GM12878 (cell line): Measurements from ENCODE around the gene FKBP8. TPM values are rescaled to one million over a fixed set of nuclear protein-coding genes. Genes with fewer than 3 reads are reported as not detected.

Source experiments
- ATAC-seq: fragments of 200-7000 bp; cut with Tn5 transposase; 3 replicates; pipeline ENCODE4 v1.9.1; 2020; ENCODE audit warnings: mild to moderate bottlenecking, moderate library complexity
- BruUV-seq: library from RNA; stranded (reverse); fragments of 400-500 nt; replicated peaks from 2 replicates; lab custom pipeline; 2021; lab: Mats Ljungman, UMichigan
- CTCF ChIA-PET: fragments of 300-600 bp; sonication (Branson Sonifier 250); formaldehyde crosslinking; extraction: SDS; loops from one replicate; lab custom pipeline; 2021; ENCODE audit warnings: inconsistent platforms; lab: Yijun Ruan, JAX
- POLR2A ChIA-PET: fragments of 350-600 bp; formaldehyde crosslinking; extraction: SDS; loops from one replicate; lab custom pipeline; 2021; ENCODE audit warnings: inconsistent platforms; lab: Charles Lee
- RAD21 ChIA-PET: fragments of 300-600 bp; sonication (Branson Sonifier 250); formaldehyde crosslinking; loops from one replicate; lab custom pipeline; 2023; ENCODE audit warnings: antibody characterized with exemption; ENCODE audit not compliant: unreplicated experiment; lab: Charles Lee
- SMC1A ChIA-PET: fragments of 300-600 bp; sonication (Branson Sonifier 250); formaldehyde crosslinking; loops from one replicate; lab custom pipeline; 2023; ENCODE audit not compliant: unreplicated experiment, uncharacterized antibody; lab: Charles Lee
- DNase-seq: peaks from one replicate; pipeline ENCODE4 v3.0.0-alpha.2; 2011; ENCODE audit warnings: low read depth, low spot score
- FAIRE-seq: peaks from 3 replicates; lab custom pipeline; 2011; peaks lifted over from hg19 to GRCh38; lab: Jason Lieb, UNC
- H2AFZ ChIP-seq: 2 replicates; pipeline ENCODE4 v1.6.0; 2011; ENCODE audit warnings: low read depth, low read length, control low read depth; ENCODE audit not compliant: control insufficient read depth
- H3K27ac ChIP-seq: 2 replicates; pipeline ENCODE4 v1.5.1; 2011; ENCODE audit warnings: control low read depth; ENCODE audit not compliant: control insufficient read depth, insufficient read depth
- H3K27me3 ChIP-seq, 2 experiments: replicated peaks in 1 of 2; 2 replicates each; pipeline versions ENCODE4 v1.6.0 to v1.6.1; 2011; ENCODE audit warnings: low read length in 1 of 2; ENCODE audit not compliant: control insufficient read depth in 2 of 2, insufficient read depth in 2 of 2
- H3K36me3 ChIP-seq, 2 experiments: 2 replicates each; pipeline ENCODE4 v1.5.1; 2011; ENCODE audit warnings: low read length in 1 of 2; ENCODE audit not compliant: control insufficient read depth in 2 of 2, insufficient read depth in 2 of 2
- H3K4me1 ChIP-seq: 2 replicates; pipeline ENCODE4 v1.6.1; 2011; ENCODE audit warnings: mild to moderate bottlenecking, low read length, moderate library complexity, mixed read lengths; ENCODE audit not compliant: control insufficient read depth, insufficient read depth
- H3K4me2 ChIP-seq: 2 replicates; pipeline ENCODE4 v1.6.0; 2011; ENCODE audit warnings: control low read depth; ENCODE audit not compliant: control insufficient read depth, insufficient read depth
- H3K4me3 ChIP-seq: fragments of 200-600 bp; sonication (generic); 2 replicates; pipeline ENCODE4 v1.5.1; 2016
- H3K79me2 ChIP-seq: 2 replicates; pipeline ENCODE4 v1.6.0; 2011; ENCODE audit warnings: low read length; ENCODE audit not compliant: control insufficient read depth, insufficient read depth
- H3K9ac ChIP-seq: 2 replicates; pipeline ENCODE4 v1.8.0; 2011; ENCODE audit warnings: low read length, control low read depth, mixed read lengths; ENCODE audit not compliant: control insufficient read depth, insufficient read depth
- H3K9me3 ChIP-seq: replicated peaks from 3 replicates; pipeline ENCODE4 v1.5.1; 2011; ENCODE audit warnings: mild to moderate bottlenecking, low read length; ENCODE audit not compliant: control insufficient read depth, insufficient read depth
- H4K20me1 ChIP-seq: 2 replicates; pipeline ENCODE4 v1.6.0; 2011; ENCODE audit not compliant: control insufficient read depth, insufficient read depth
- CUX1 ChIP-seq: IDR thresholded peaks from 2 replicates; pipeline ENCODE4 v1.6.1; 2012; ENCODE audit warnings: improper control_type of control experiment, low read depth, low read length; ENCODE audit not compliant: insufficient replicate concordance
- E2F4 ChIP-seq: IDR thresholded peaks from 2 replicates; pipeline ENCODE4 v1.6.1; 2012; ENCODE audit warnings: low read depth, low read length, improper control_type of control experiment
- EED ChIP-seq: sonication (generic); IDR thresholded peaks from 2 replicates; pipeline ENCODE4 v1.6.1; 2016; ENCODE audit warnings: antibody characterized with exemption, low read depth
- MYB ChIP-seq: fragments of 150-350 bp; IDR thresholded peaks from 2 replicates; pipeline ENCODE4 v1.6.1; 2014; ENCODE audit warnings: mild to moderate bottlenecking, low read depth, low read length, borderline replicate concordance
- MYC ChIP-seq: IDR thresholded peaks from 2 replicates; pipeline ENCODE4 v1.6.1; 2011; ENCODE audit warnings: mild to moderate bottlenecking, low read length, moderate library complexity, inconsistent platforms; ENCODE audit not compliant: insufficient read depth, insufficient replicate concordance, insufficient read length, severe bottlenecking
- NRF1 ChIP-seq: conservative IDR thresholded peaks from 2 replicates; pipeline ENCODE4 v1.6.1; 2011; ENCODE audit warnings: mild to moderate bottlenecking, low read depth, low read length, improper control_type of control experiment
- PAX8 ChIP-seq: fragments of 450-650 bp; IDR thresholded peaks from 2 replicates; pipeline ENCODE4 v1.6.1; 2017; ENCODE audit warnings: mild to moderate bottlenecking, moderate library complexity
- RCOR1 ChIP-seq: conservative IDR thresholded peaks from 2 replicates; pipeline ENCODE4 v1.6.1; 2012; ENCODE audit warnings: low read depth, low read length, improper control_type of control experiment
- SMAD1 ChIP-seq: fragments of 450-650 bp; IDR thresholded peaks from 2 replicates; pipeline ENCODE4 v1.6.1; 2018; ENCODE audit warnings: mild to moderate bottlenecking, low read depth; ENCODE audit not compliant: partially characterized antibody
- SPI1 ChIP-seq: IDR thresholded peaks from 2 replicates; pipeline ENCODE4 v1.6.1; 2011; ENCODE audit warnings: low read depth, mild to moderate bottlenecking, low read length, moderate library complexity, borderline replicate concordance; ENCODE audit not compliant: insufficient read depth
- ZBTB40 ChIP-seq: fragments of 450-650 bp; IDR thresholded peaks from 2 replicates; pipeline ENCODE4 v1.6.1; 2016; ENCODE audit warnings: mild to moderate bottlenecking, moderate library complexity, borderline replicate concordance
- ZSCAN29 ChIP-seq: fragments of 450-650 bp; IDR thresholded peaks from 2 replicates; pipeline ENCODE4 v1.6.1; 2017; ENCODE audit warnings: mild to moderate bottlenecking, moderate library complexity
- WGBS: methylation state at CpG from one replicate; pipeline ENCODE4 v1.1.6; 2016; ENCODE audit warnings: low lambda C conversion rate; ENCODE audit not compliant: insufficient replicate concordance, insufficient coverage; ENCODE audit errors: missing lambda C conversion rate; 5-methylcytosine and 5-hydroxymethylcytosine counted together
- in situ Hi-C: fragments of 300-500 bp; cut with MboI; formaldehyde crosslinking; loops from 9 replicates; pipeline ENCODE4 v1.14.3; 2018; ENCODE audit warnings: mixed read lengths
- intact Hi-C: fragments of 100-400 bp; cut with micrococcal nuclease; formaldehyde crosslinking; loops from one replicate; pipeline ENCODE4 v1.14.2; 2022; ENCODE audit not compliant: unreplicated experiment
- polyA plus RNA-seq, 11 experiments: library from polyadenylated mRNA; depleted of rRNA in 4 of 11; unstranded in 6 of 11; stranded (reverse) in 5 of 11; fragments of >200 nt; fragmentation: Nextera tagmentation in 4 of 11; fragmentation: Illumina TruSeq in 1 of 11; extraction: Ambion mirVana in 4 of 11; extraction: Trizol in 1 of 11; gene quantifications; 1 replicate in 1 of 11; 2 replicates in 10 of 11; pipeline versions ENCODE4 v1.2.1 to v1.2.3, GENCODE V29; 2011 to 2016; ENCODE audit warnings: inconsistent platforms in 2 of 11, missing spikeins in 2 of 11, low read depth in 1 of 11
- total RNA-seq, 4 experiments: library from RNA; depleted of rRNA in 3 of 4; stranded (reverse); fragments of >200 nt in 3 of 4; fragmentation: Illumina TruSeq in 1 of 4; extraction: Trizol in 1 of 4; gene quantifications; 2 replicates each; pipeline versions ENCODE4 v1.2.1 to v1.2.3, GENCODE V29; 2013 to 2021

FKBP8 gene
- total and polyA plus RNA-seq, 10 of the 15 experiments (the other 5 are each of a cell fraction or from before 2014, with no cell fraction given) = 0.13 to 205 (median 95.4) TPM

GRCh38 chr19:18574691-18575291, 31.4 kb upstream of the FKBP8 start:
- Histone ChIP-seq H3K9ac (no peak overlapping the region), H3K4me1 (peaks cover 11% of the 10 kb centered on the region; the same call in 1 of the 2 replicates), H3K36me3 (peaks cover 11 to 21% of the 10 kb centered on the region in 2 experiments; a peak in 3 of 4 replicates), H3K9me3 (no peaks in the 10 kb centered on the region), H3K27me3 (no peaks in the 10 kb centered on the region), H3K79me2 (peaks cover 21% of the 10 kb centered on the region), H3K4me2 (no peak overlapping the region), H2AFZ (no peak overlapping the region), H4K20me1 (peaks cover 8% of the 10 kb centered on the region; the same call in 1 of the 2 replicates), H3K27ac (no peak overlapping the region), H3K4me3 (no peak overlapping the region)
- ATAC-seq (no peak), FAIRE-seq (no peak), DNase-seq (no peak)
- no TSS peak for BruUV-seq
- in situ Hi-C loops (no loop called here), intact Hi-C loops (no loop called here)
- WGBS = over 99% methylated on average over 18 of the region's 18 CpGs
- ChIA-PET POLR2A (interaction anchor here (4.0 kb wide), 1 partner anchor 13 kb away, joined by 43 read pairs; the partner anchor contains the start of gene REX1BD), SMC1A (no interaction called here), RAD21 (no interaction called here), CTCF (interaction anchor here (1.3 kb wide), 1 partner anchor 12 kb away, joined by 3 read pairs; no protein-coding TSS in a partner anchor)
- TF ChIP-seq EED = no peak
- TF ChIP-seq E2F4 = no peak
- TF ChIP-seq ZBTB40 = no peak
- TF ChIP-seq NRF1 = no peak
- no peak for TF ChIP-seq SMAD1
- TF ChIP-seq RCOR1 = no peak
- TF ChIP-seq MYC = no peak
- TF ChIP-seq PAX8 = no peak
- TF ChIP-seq SPI1 = no peak
- no peak for TF ChIP-seq CUX1
- TF ChIP-seq ZSCAN29 = no peak
- no peak for TF ChIP-seq MYB
